Measurements from ENCODE around the gene GSDMA. TPM values are rescaled to one million over a fixed set of nuclear protein-coding genes. Genes with fewer than 3 reads are reported as not detected.

The GSDMA gene
- total and polyA plus RNA-seq, 4 donors: 0.26 to 0.91 (median 0.33) TPM; not detected in 1

GRCh38 chr17:39938140-39938869 lies 24.5 kb upstream of the GSDMA start:
- H3K4me3 ChIP-seq: no peak overlapping the region
- H3K27me3 ChIP-seq (ENCODE audit: control insufficient read depth in 3 of 3, insufficient read depth in 3 of 3, low read length in 2 of 3): no peaks in the 10 kb centered on the region
- H3K9me3 ChIP-seq (ENCODE audit: control insufficient read depth in 4 of 4, insufficient read depth in 3 of 4, low read length in 3 of 4): no peaks in the 10 kb centered on the region
- WGBS, 2 donors: 78 to 85% methylated on average over 8 of the region's 8 CpGs
- no peak overlapping the region for H3K27ac ChIP-seq (ENCODE audit: low read depth in 1 of 2, low read length in 1 of 2)
- H3K4me1 ChIP-seq (ENCODE audit: control insufficient read depth in 5 of 5, insufficient read depth in 5 of 5, low read length in 5 of 5): peaks cover 0 to 10% (median 0%) of the 10 kb centered on the region in 5 donors
- H3K36me3 ChIP-seq (ENCODE audit: control insufficient read depth in 4 of 4, insufficient read depth in 4 of 4, low read length in 4 of 4): no peaks in the 10 kb centered on the region
- TF ChIP-seq CTCF (IDR thresholded peaks at IDR 0.05; ENCODE audit: control extremely low read depth, extremely low read depth): no peak
- DNase-seq (no peak), ATAC-seq (ENCODE audit: insufficient read depth, low FRiP score) (no peak)
- no peak overlapping the region for H3K9ac ChIP-seq (ENCODE audit: insufficient read depth in 1 of 2, low read length in 2 of 2)

- H3K4me3 ChIP-seq: no peak overlapping the region
- H3K9ac ChIP-seq (ENCODE audit: insufficient read depth in 1 of 2, low read length in 2 of 2): no peak overlapping the region
- no peaks in the 10 kb centered on the region for H3K27me3 ChIP-seq (ENCODE audit: control insufficient read depth in 3 of 3, insufficient read depth in 3 of 3, low read length in 2 of 3)
- DNase-seq (no peak), ATAC-seq (ENCODE audit: insufficient read depth, low FRiP score) (no peak)
- H3K9me3 ChIP-seq (ENCODE audit: control insufficient read depth in 4 of 4, insufficient read depth in 3 of 4, low read length in 3 of 4): no peaks in the 10 kb centered on the region
- WGBS, 2 donors: 90 to 92% methylated on average over 3 of the region's 3 CpGs
- TF ChIP-seq CTCF (IDR thresholded peaks at IDR 0.05; ENCODE audit: control extremely low read depth, extremely low read depth): no peak
- peaks cover 0 to 10% (median 0%) of the 10 kb centered on the region in 5 donors for H3K4me1 ChIP-seq (ENCODE audit: control insufficient read depth in 5 of 5, insufficient read depth in 5 of 5, low read length in 5 of 5)
- H3K27ac ChIP-seq (ENCODE audit: low read depth in 1 of 2, low read length in 1 of 2): no peak overlapping the region
- H3K36me3 ChIP-seq (ENCODE audit: control insufficient read depth in 4 of 4, insufficient read depth in 4 of 4, low read length in 4 of 4): no peaks in the 10 kb centered on the region
Measured at GRCh38 chr17:39939106-39939505, 23.7 kb upstream of the GSDMA start.

GRCh38 chr17:39939588-39940419 lies 23.0 kb upstream of the GSDMA start:
- Histone ChIP-seq H3K36me3 (ENCODE audit: control insufficient read depth in 4 of 4, insufficient read depth in 4 of 4, low read length in 4 of 4) (no peaks in the 10 kb centered on the region), H3K27ac (ENCODE audit: low read depth in 1 of 2, low read length in 1 of 2) (no peak overlapping the region), H3K27me3 (ENCODE audit: control insufficient read depth in 3 of 3, insufficient read depth in 3 of 3, low read length in 2 of 3) (no peaks in the 10 kb centered on the region), H3K9me3 (ENCODE audit: control insufficient read depth in 4 of 4, insufficient read depth in 3 of 4, low read length in 3 of 4) (no peaks in the 10 kb centered on the region), H3K9ac (ENCODE audit: insufficient read depth in 1 of 2, low read length in 2 of 2) (no peak overlapping the region), H3K4me3 (no peak overlapping the region), H3K4me1 (ENCODE audit: control insufficient read depth in 5 of 5, insufficient read depth in 5 of 5, low read length in 5 of 5) (peaks cover 0 to 10% (median 0%) of the 10 kb centered on the region in 5 donors)
- DNase-seq (peak; percentile 61 to 78 (median 74)), ATAC-seq (ENCODE audit: insufficient read depth, low FRiP score) (no peak)
- 66 to 67% methylated on average over 6 of the region's 6 CpGs for WGBS, 2 donors
- TF ChIP-seq CTCF (IDR thresholded peaks at IDR 0.05; ENCODE audit: control extremely low read depth, extremely low read depth): no peak

Measured in lung (tissue), 12 donors.